GM19468 (cell line): ENCODE measurements around the gene C8A.

Experiments used
- ATAC-seq: cut with Tn5 transposase; IDR thresholded peaks from one replicate; pipeline ENCODE4 v1.9.1; 2021; ENCODE audit warnings: mild to moderate bottlenecking, moderate library complexity, moderate number of reproducible peaks; ENCODE audit not compliant: unreplicated experiment; ENCODE audit errors: extremely low read depth

Gene C8A

GRCh38 chr1:56836359-56836758 lies 18.2 kb upstream of the C8A start:
- no peak for ATAC-seq

DNA sequence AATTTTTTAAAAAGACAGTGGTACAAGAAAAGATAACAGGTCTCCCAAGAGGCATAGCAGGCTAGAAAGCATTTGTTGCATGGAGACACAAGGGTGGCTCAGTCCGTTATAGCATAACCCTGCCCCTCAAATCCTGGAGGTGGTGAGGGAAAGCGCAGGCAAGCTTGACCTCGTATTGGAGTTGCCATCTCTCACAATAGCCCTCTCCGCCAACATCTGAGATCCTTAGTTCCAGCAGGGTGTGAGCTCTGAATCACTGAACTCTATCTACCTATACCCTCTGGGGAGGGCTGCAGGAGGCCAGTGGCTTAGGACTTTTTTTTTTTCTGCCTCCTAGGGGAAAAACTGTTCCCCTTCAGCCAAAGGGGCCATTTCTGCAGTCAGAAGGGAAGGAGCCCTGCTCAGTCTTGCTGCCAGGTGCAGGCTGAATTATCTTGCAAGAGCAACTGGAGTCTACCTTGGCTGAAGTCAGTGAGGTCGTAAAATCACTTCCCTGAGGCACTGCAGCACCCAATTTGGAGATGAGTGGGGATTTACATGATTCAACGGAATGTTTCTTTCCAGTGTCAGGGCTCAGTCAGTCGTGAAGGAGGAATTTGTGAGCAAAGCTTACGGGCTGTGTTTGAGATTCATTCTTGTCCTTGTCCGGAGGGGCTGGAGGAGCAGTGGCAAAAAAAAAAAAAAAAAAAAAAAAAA lies 17.2 kb upstream of the C8A start:
- ATAC-seq, result no peak

- no peak for ATAC-seq
Observed at GRCh38 chr1:56838759-56839158, 15.8 kb upstream of the C8A start.

- ATAC-seq, result no peak
Observed at GRCh38 chr1:56843544-56843943, 11.1 kb upstream of the C8A start.

- ATAC-seq, result no peak
Observed at GRCh38 chr1:56844545-56845136, 10.0 kb upstream of the C8A start.

DNA sequence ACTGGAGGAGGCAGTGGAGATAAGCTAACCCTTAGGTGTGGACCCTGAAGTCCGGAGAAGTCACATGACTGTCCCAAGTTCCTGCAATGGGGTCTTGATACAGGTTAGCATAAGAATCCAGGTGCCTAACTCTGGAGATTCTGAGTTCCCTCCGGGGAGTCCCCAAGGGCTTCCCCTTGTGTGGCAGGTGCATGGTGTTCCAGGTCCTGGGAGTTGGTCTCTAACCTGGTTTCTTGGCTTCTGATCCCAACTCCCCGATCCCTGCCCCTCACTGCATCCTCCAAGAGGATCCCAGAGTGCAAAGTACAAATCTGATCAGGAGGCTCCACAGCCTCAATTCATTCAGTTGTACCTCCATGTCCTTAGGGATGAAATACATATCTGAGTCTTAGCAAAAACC lies 9.3 kb upstream of the C8A start:
- ATAC-seq, result no peak

- ATAC-seq, result no peak
Observed at GRCh38 chr1:56849750-56850149, 4.8 kb upstream of the C8A start.

GRCh38 chr1:56850411-56850810 lies 4.2 kb upstream of the C8A start:
- ATAC-seq, result no peak

DNA sequence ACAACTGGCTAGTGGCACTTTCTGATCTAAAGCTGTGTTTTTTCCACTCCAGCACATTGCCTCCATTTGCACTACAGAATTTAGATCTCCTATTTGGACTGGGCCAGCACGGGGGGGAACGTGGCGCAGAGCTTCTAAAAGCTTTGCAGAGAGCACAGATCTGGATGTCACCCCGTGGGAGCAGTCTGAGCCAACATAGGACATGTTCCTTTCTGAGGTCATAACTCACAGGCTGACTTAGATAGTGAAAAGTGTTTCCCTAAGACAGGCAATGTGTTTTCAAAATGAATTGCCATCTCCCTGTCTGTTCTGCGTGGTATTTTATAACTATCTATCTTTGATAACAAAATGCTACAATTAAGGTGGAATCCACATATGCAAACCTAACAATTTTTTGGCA lies 3.7 kb upstream of the C8A start:
- ATAC-seq, result no peak

DNA sequence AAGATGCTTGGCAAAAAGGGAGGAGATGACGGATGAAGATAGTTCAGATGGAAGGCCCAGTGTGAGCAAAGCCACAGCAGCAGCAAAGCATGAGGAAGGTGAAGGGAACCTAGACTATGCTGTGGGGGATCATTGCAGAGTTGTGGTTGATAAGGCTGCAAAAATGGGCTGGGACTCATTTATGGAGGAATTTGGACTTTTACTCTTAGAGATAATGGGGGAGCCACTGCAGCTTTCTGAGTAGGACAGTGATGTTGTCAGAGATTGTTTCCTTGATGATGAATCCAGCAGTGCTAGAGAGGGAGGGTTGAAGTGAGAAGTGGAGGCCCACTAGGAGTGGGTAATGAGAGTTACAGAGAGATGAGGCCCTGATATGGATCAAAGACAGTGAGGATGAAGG lies 2.1 kb upstream of the C8A start:
- ATAC-seq, result no peak

DNA sequence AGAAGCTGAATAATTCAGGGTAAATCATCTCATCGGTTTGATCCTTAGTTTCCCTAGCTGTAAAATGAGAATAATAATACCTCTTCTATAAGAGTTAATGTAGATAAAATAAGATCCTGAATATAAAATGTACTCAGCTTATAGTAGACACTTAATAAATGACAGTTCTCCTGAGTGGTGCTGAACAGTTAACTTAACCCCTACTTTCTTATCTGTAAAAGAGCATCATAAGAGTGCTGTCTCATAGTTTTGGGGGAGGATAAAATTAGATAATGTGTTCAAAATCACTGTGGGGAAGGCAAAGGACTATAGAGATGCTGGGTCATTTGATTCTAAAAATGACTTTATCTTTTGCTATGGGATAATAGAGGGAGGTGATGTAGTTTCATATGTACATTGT lies 593 bp downstream of the C8A start:
- no peak for ATAC-seq

DNA sequence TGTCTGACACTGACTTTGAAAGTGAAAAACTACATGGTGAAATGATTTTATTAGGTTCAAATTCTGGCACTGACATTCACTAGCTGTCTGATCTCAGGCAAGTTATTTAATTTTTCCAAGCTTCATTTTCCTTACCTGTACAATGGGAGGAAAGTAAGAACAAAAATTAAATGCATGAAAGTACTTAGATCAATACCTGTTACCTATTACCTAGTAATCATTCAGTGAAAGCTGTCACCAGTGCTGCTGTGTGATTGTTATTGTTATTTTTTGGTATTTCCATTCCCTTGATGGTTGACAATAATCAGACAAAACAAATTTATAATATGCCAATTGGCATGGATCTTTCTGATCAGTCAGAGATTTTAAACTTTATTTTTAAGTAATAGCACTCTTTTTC lies 1.6 kb downstream of the C8A start:
- no peak for ATAC-seq

DNA sequence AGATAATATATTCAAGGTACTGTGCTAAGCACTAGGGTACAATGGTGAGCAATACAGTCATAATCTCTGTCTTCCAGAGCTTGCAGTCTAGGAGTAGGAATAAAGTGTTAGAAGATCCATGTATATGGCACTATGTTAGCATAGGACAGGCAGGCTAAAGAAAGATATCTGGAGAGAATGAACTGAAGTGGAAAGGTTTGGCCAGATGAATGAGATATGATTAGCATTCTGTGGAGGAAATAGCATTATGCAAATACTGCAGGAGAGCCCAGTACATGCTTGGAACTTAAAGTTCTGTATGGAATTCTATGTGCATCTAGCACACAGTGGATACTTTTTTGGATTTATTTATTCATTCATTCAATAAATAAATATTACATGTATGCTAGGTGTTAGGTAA lies 4.7 kb downstream of the C8A start:
- no peak for ATAC-seq

DNA sequence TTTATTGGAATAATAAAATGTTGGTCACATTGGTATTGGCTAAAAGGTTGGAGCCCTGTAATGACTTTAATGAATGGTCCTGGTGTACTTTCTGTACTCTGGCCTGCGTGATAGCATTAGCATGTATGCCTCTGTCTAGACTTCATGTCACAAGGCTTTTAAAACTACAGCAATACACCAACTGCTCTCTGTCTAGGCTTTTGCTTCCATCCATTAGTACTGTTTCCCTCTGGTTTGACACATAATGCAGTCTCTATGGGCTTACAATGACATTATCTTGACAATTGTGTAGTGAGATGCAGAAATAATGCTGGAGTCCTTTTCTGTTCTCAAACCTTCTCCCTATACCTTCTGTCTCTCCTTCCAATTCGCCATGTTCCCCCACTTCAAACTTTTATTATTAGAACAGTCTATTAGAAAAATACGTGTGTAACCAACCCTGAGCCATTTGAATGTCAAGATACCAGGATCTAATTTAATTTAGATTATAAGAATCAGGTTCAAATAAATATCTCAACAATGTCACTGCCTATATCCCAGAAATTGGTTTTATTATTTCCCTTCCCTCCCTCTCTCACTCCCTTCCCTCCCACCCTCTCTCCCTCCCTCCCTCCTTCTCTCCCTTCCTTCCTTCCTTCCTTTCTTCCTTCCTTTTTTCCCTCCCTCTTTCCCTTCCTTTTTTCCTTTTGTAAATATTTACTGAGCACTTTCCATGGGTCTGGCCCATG lies 8.8 kb downstream of the C8A start:
- ATAC-seq, result no peak

- no peak for ATAC-seq
Observed at GRCh38 chr1:56864430-56864829, 9.8 kb downstream of the C8A start.

DNA sequence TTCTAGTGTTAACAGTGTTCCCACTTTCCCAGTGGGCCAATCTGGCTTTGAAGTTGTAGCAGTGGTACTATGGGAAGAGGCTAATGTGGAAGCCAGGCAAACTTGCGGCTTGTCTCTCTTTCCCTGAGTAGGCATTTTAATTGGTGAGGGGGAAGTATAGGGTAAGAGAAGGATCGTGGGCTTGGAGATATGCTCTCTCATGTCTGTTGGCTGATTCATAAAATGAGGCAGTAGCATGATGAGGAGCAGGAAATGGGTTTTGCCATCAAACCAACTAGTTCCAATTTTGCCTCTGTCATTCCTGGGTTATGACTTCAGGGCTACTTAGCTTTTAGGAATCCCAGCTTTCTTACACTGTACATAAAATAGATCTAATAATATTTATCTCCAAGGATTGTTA lies 12.1 kb downstream of the C8A start:
- no peak for ATAC-seq

- ATAC-seq, result no peak
Observed at GRCh38 chr1:56867491-56867890, 12.9 kb downstream of the C8A start.

GRCh38 chr1:56868761-56869160 lies 14.2 kb downstream of the C8A start:
- ATAC-seq, result no peak

DNA sequence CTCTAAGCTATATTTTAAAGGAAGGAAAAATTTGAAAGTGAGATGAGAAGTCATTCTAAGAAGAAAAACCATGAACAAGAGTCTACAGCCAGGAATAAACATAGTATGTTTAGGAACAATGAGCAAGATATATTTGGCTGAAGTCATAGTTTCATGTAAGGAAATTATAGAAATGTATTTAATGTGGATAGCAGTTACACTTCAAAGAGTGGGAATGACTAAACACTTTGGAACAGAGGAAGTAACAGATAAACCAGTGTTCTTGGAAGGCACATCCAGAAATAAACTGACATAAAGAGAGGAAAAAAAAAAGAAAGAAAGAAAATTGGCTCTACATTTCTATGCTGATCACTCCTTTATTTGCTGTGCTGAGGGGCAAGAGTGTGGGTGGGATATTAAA lies 18.0 kb downstream of the C8A start:
- ATAC-seq, result no peak

GRCh38 chr1:56873213-56873612 lies 18.6 kb downstream of the C8A start:
- no peak for ATAC-seq

DNA sequence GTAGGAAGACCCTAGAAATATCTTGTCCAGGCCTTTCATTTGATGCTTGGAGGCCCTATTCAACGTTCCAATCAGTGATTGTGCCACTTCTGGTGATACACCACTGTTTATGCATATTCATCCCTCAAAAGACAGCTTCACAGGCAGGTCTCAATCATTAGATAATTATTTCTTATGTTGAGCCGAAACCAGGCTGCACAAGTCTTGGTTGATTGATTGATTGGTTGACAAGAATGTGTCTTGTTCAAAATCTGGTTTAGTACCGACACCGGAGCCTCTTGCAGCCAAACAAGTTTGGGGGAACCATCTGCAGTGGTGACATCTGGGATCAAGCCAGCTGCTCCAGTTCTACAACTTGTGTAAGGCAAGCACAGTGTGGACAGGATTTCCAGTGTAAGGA lies 20.1 kb downstream of the C8A start:
- no peak for ATAC-seq

GRCh38 chr1:56877973-56878372 lies 23.4 kb downstream of the C8A start:
- no peak for ATAC-seq
